ENCODE data around the gene RAMACL. TPM values are rescaled to one million over a fixed set of nuclear protein-coding genes. Genes with fewer than 3 reads are reported as not detected.

Gene RAMACL
- total and polyA plus RNA-seq, 2 of the 4 experiments (the other 2 are of a cell fraction): 0.46 to 0.90 TPM

- Histone ChIP-seq H2BK5ac (ENCODE audit: low read depth, low read length, poor library complexity, severe bottlenecking) (no peak overlapping the region), H3K36me3 (ENCODE audit: control insufficient read depth, insufficient read depth, low read length) (peaks cover 22% of the 10 kb centered on the region), H3K9me1 (ENCODE audit: insufficient read depth, low read length) (peaks cover 12% of the 10 kb centered on the region; the same call in 1 of the 2 replicates), H4K8ac (ENCODE audit: low read depth in 2 of 2, low read length in 2 of 2) (no peak overlapping the region), H2AFZ (replicated peaks; ENCODE audit: low read length, poor library complexity) (no peak overlapping the region), H3K4ac (ENCODE audit: low read depth, low read length) (no peak overlapping the region), H3K27ac (ENCODE audit: insufficient read depth, low read length) (no peak overlapping the region), H3K4me1 (ENCODE audit: control insufficient read depth, insufficient read depth, low read length) (peaks cover 5% of the 10 kb centered on the region; the same call in 1 of the 2 replicates), H3K9me3 (ENCODE audit: control insufficient read depth, insufficient read depth, low read length) (no peaks in the 10 kb centered on the region), H3K79me1 (ENCODE audit: low read depth in 1 of 2, low read length in 2 of 2) (peaks cover 13 to 30% of the 10 kb centered on the region in 2 experiments; a peak in 3 of 4 replicates), H2BK20ac (ENCODE audit: low read depth, low read length) (no peak overlapping the region), H2BK15ac (ENCODE audit: low read depth, low read length) (no peak overlapping the region), H3K27me3 (ENCODE audit: control insufficient read depth, insufficient read depth, low read length) (no peaks in the 10 kb centered on the region), H2BK120ac (ENCODE audit: low read depth, low read length) (no peak overlapping the region), H4K20me1 (ENCODE audit: insufficient read depth, low read length) (peaks cover 17% of the 10 kb centered on the region; the same call in 1 of the 2 replicates), H2AK9ac (replicated peaks; ENCODE audit: low read depth, low read length, poor library complexity) (no peak overlapping the region), H3K56ac (ENCODE audit: extremely low read depth, insufficient read depth, low read length) (no peak overlapping the region), H3K18ac (ENCODE audit: low read depth, low read length) (no peak overlapping the region), H4K5ac (ENCODE audit: low read depth, low read length) (no peak overlapping the region), H3K9ac (ENCODE audit: low read depth, low read length) (no peak overlapping the region), H3K4me2 (ENCODE audit: low read depth, low read length) (no peak overlapping the region), H2AK5ac (ENCODE audit: low read depth, low read length) (no peak overlapping the region), H3K4me3 (ENCODE audit: insufficient read depth, low read depth, low read length) (no peak overlapping the region), H3K23ac (ENCODE audit: low read depth, low read length) (no peak overlapping the region), H3K14ac (replicated peaks; ENCODE audit: low read depth, low read length) (no peak overlapping the region), H4K91ac (ENCODE audit: insufficient read depth, low read depth, low read length) (no peak overlapping the region)
- BruUV-seq (replicated peaks): no TSS peak
- CTCF ChIA-PET: no interaction called here
- in situ Hi-C loops (cut with MboI; ENCODE audit: low sequenced_read_pairs): no loop called here
- POLR2A ChIA-PET (ENCODE audit: unreplicated experiment): no interaction called here
- DNase-seq (no peak), ATAC-seq (ENCODE audit: low read depth) (no peak)
- TF ChIP-seq, protein P1, sequence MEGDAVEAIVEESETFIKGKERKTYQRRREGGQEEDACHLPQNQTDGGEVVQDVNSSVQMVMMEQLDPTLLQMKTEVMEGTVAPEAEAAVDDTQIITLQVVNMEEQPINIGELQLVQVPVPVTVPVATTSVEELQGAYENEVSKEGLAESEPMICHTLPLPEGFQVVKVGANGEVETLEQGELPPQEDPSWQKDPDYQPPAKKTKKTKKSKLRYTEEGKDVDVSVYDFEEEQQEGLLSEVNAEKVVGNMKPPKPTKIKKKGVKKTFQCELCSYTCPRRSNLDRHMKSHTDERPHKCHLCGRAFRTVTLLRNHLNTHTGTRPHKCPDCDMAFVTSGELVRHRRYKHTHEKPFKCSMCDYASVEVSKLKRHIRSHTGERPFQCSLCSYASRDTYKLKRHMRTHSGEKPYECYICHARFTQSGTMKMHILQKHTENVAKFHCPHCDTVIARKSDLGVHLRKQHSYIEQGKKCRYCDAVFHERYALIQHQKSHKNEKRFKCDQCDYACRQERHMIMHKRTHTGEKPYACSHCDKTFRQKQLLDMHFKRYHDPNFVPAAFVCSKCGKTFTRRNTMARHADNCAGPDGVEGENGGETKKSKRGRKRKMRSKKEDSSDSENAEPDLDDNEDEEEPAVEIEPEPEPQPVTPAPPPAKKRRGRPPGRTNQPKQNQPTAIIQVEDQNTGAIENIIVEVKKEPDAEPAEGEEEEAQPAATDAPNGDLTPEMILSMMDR (conservative IDR thresholded peaks at IDR 0.05; ENCODE audit: low read depth, low read length): no peak
- no peak for TF ChIP-seq FOS (IDR thresholded peaks at IDR 0.05; ENCODE audit: low read depth, low read length)
- TF ChIP-seq, protein P2, sequence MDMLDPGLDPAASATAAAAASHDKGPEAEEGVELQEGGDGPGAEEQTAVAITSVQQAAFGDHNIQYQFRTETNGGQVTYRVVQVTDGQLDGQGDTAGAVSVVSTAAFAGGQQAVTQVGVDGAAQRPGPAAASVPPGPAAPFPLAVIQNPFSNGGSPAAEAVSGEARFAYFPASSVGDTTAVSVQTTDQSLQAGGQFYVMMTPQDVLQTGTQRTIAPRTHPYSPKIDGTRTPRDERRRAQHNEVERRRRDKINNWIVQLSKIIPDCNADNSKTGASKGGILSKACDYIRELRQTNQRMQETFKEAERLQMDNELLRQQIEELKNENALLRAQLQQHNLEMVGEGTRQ (IDR thresholded peaks at IDR 0.05; ENCODE audit: low read depth, low read length): no peak
- 100% methylated on average over 2 of the region's 12 CpGs; no CpG with 5 or more reads in 1 of the 2 experiments for WGBS, 2 experiments (ENCODE audit: extremely low coverage in 2 of 2, insufficient read length in 1 of 2)
- dilution Hi-C loops (cut with HindIII; ENCODE audit: low sequenced_read_pairs, unreplicated experiment): no loop called here
- intact Hi-C loops (cut with micrococcal nuclease): no loop called here
Measured at GRCh38 chr6:166541366-166541765, 45.1 kb downstream of the RAMACL start.

All from IMR-90 (cell line).